ENCODE results near the gene FGFR3. TPM values are rescaled to one million over a fixed set of nuclear protein-coding genes. Genes with fewer than 3 reads are reported as not detected.

The FGFR3 gene
- total RNA-seq, 1 experiment from 2014 or later, result 34.3 TPM

DNA sequence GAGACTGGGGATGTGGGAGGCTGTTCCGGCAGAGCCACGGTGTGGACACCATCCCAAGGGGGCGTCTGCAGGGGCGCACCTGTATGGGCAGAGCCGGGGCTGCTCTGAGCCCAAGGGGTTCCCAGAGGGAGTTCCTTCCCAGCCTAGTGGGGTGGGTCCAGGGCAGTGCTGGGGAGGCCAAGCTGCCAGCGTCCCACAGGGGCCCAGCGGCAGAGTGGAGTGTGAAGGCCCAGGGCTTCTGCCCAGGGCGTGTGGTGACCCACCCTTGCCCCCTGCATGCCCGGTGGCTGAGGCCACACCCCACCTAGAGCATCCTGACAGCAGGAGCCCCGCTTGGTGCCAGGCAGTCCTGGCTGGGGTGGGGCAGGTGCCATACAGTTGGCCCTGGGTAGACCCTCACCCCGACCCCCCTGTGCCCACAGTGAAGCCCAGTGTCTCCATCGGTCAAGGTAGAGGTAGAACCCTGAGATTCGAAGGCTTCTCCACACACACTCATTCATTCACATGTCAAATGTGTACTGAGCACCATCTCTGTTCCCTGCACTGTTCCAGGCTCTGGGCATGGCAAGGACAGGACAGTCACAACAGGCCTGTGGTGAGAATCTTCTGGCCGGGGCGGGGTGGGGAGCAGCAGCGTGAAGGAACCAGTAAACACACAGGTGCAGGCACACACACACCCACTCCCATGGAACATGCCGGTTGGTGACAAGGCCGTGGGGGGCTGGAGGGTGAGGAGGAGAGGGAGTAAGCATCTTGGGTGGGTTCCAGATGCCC, 42.5 kb upstream of the FGFR3 start:
- TF ChIP-seq, protein P1, sequence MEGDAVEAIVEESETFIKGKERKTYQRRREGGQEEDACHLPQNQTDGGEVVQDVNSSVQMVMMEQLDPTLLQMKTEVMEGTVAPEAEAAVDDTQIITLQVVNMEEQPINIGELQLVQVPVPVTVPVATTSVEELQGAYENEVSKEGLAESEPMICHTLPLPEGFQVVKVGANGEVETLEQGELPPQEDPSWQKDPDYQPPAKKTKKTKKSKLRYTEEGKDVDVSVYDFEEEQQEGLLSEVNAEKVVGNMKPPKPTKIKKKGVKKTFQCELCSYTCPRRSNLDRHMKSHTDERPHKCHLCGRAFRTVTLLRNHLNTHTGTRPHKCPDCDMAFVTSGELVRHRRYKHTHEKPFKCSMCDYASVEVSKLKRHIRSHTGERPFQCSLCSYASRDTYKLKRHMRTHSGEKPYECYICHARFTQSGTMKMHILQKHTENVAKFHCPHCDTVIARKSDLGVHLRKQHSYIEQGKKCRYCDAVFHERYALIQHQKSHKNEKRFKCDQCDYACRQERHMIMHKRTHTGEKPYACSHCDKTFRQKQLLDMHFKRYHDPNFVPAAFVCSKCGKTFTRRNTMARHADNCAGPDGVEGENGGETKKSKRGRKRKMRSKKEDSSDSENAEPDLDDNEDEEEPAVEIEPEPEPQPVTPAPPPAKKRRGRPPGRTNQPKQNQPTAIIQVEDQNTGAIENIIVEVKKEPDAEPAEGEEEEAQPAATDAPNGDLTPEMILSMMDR (IDR thresholded peaks at IDR 0.05; ENCODE audit: unreplicated experiment), result no peak
- Mint-ChIP-seq H3K27me3 (ENCODE audit: unreplicated experiment) (no peaks in the 10 kb centered on the region), H3K4me1 (ENCODE audit: low read depth, unreplicated experiment) (no peaks in the 10 kb centered on the region), H3K9me3 (ENCODE audit: low read depth, unreplicated experiment) (no peaks in the 10 kb centered on the region), H3K4me3 (ENCODE audit: low read depth, unreplicated experiment) (no peak overlapping the region), H3K36me3 (ENCODE audit: insufficient read depth, unreplicated experiment) (peaks cover 5% of the 10 kb centered on the region), H3K27ac (ENCODE audit: unreplicated experiment) (no peak overlapping the region)
- intact Hi-C loops (cut with micrococcal nuclease; ENCODE audit: unreplicated experiment), result no loop called here
- CTCF ChIA-PET, result interaction anchor here (2.0 kb wide), 1 partner anchor 60 kb away, joined by 4 read pairs; no protein-coding TSS in a partner anchor
- BruUV-seq (replicated peaks), result no TSS peak
- no peak for DNase-seq

DNA sequence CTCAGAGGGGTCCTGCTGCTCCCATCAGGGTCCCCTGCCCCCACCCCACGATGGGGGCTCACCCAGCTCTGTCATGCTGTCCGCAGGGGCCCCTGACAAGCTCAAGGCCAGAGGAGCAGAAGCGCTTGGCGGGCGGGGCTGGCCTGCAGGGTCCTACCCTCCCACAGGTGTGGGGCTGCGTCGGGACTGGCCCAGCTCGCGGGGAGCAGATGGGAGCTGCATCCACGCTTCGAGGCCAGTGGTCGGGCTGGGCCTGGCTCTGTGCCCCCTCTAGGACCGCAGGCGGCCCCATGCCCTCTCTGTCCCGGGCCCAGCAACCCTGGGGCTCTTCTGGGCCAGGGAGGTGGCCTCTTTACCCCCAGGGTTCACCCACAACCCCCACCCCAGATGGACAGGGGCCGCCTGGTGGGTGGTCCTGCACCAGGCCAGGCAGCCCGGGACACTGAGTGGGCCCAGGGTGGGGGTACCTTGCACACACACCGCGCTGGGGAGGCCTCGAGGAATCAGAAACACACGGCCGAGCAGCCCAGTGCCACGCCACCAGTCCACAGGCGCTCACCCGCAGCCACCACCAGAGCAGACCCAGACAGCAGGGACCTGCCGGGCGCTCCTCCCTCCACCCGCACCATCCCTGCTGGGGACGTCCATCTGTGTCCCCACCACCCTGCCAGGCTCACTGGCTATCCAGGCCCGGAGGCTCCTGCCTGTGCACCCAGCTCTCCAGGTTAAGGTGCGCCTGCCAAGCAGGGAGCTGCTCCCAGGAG, 41.8 kb upstream of the FGFR3 start:
- DNase-seq, result no peak
- intact Hi-C loops (cut with micrococcal nuclease; ENCODE audit: unreplicated experiment), result no loop called here
- no TSS peak for BruUV-seq (replicated peaks)
- H3K4me3 Mint-ChIP-seq (ENCODE audit: low read depth, unreplicated experiment), result no peak overlapping the region
- H3K27me3 Mint-ChIP-seq (ENCODE audit: unreplicated experiment), result no peaks in the 10 kb centered on the region
- peaks cover 5% of the 10 kb centered on the region for H3K36me3 Mint-ChIP-seq (ENCODE audit: insufficient read depth, unreplicated experiment)
- no peaks in the 10 kb centered on the region for H3K9me3 Mint-ChIP-seq (ENCODE audit: low read depth, unreplicated experiment)
- TF ChIP-seq, protein P1 (IDR thresholded peaks at IDR 0.05; ENCODE audit: unreplicated experiment), result no peak
- CTCF ChIA-PET, result interaction anchor here (0.7 to 2.0 kb wide), 3 partner anchors 11 to 59 kb away, joined by 4 to 6 read pairs (median 4); no protein-coding TSS in a partner anchor
- H3K27ac Mint-ChIP-seq (ENCODE audit: unreplicated experiment), result no peak overlapping the region
- no peaks in the 10 kb centered on the region for H3K4me1 Mint-ChIP-seq (ENCODE audit: low read depth, unreplicated experiment)

DNA sequence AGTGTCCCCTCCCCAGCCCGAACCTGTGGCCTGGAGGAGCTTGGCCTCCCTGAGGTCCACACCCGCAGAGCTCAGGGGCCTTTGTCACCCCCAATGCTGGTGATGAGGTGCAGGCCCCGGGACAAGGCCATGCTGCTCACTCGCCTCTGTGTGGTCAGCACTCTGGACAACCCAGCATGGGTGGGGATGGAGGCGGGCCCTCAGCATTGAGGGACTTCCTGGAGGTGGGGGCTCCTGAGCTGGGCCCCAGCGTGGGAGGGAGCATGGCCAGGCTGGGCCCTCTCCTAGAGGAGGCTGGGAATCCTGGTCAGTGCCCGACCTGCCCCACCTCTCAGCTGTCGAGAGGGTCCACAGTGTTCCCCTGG, 41.2 kb upstream of the FGFR3 start:
- Mint-ChIP-seq H3K4me3 (ENCODE audit: low read depth, unreplicated experiment) (no peak overlapping the region), H3K27me3 (ENCODE audit: unreplicated experiment) (no peaks in the 10 kb centered on the region), H3K27ac (ENCODE audit: unreplicated experiment) (no peak overlapping the region), H3K9me3 (ENCODE audit: low read depth, unreplicated experiment) (no peaks in the 10 kb centered on the region), H3K36me3 (ENCODE audit: insufficient read depth, unreplicated experiment) (peaks cover 5% of the 10 kb centered on the region), H3K4me1 (ENCODE audit: low read depth, unreplicated experiment) (no peaks in the 10 kb centered on the region)
- DNase-seq, result no peak
- no TSS peak for BruUV-seq (replicated peaks)
- CTCF ChIA-PET, result interaction anchor here (0.7 to 2.0 kb wide), 3 partner anchors 11 to 58 kb away, joined by 4 to 6 read pairs (median 4); no protein-coding TSS in a partner anchor
- TF ChIP-seq, protein P1 (IDR thresholded peaks at IDR 0.05; ENCODE audit: unreplicated experiment), result no peak
- intact Hi-C loops (cut with micrococcal nuclease; ENCODE audit: unreplicated experiment), result no loop called here

DNA sequence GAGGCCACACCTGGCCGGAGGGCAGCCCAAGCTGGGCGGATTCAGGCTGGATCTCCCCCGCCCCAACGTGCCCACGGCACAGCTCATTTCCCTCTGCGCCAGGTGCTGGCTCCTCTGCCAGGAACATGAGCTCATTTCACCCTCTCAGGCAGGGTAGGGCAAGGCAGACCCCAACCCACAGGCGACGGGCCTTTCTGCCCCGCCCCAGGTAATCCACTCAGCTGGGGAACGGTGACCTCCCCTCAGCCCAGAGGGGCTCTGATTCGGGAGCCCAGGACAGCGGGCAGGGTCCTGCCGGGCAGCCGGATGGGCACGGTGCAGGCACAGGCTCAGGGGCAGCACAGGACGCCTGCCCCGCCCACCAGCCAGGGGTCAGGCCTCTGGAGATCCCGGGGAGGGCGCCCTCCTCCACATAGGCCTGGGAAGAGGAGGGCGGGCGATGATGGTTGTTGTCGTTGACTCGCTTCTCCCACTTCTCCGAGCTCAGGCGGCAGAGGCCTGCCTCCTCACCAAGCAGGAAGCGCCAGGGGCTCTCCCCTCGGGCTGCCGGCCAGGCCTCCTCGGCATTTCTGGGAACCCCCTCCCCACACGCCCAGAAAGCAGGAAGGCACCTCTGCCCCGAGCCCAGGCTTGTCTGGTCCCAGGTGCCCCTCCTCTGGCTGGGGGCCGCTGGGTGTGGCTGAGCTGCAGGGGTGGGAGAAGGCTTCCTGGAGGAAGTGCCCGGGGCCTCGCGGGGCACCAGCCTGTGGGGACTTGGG, 40.6 kb upstream of the FGFR3 start:
- Mint-ChIP-seq H3K4me3 (ENCODE audit: low read depth, unreplicated experiment) (no peak overlapping the region), H3K4me1 (ENCODE audit: low read depth, unreplicated experiment) (no peaks in the 10 kb centered on the region), H3K27me3 (ENCODE audit: unreplicated experiment) (no peaks in the 10 kb centered on the region), H3K9me3 (ENCODE audit: low read depth, unreplicated experiment) (no peaks in the 10 kb centered on the region), H3K36me3 (ENCODE audit: insufficient read depth, unreplicated experiment) (peaks cover 5% of the 10 kb centered on the region), H3K27ac (ENCODE audit: unreplicated experiment) (no peak overlapping the region)
- TF ChIP-seq, protein P1 (IDR thresholded peaks at IDR 0.05; ENCODE audit: unreplicated experiment), result no peak
- intact Hi-C loops (cut with micrococcal nuclease; ENCODE audit: unreplicated experiment), result no loop called here
- CTCF ChIA-PET, result interaction anchor here (0.7 to 2.0 kb wide), 3 partner anchors 10 to 58 kb away, joined by 4 to 6 read pairs (median 4); no protein-coding TSS in a partner anchor
- peak; percentile 44 for DNase-seq
- no TSS peak for BruUV-seq (replicated peaks)

Measured in Calu3 (cell line).